HG03342 (cell line): Measurements from ENCODE around the gene MAML2.

ENCODE experiments used
- ATAC-seq: cut with Tn5 transposase; IDR thresholded peaks from one replicate; pipeline ENCODE4 v1.9.1; 2021; ENCODE audit warnings: mild to moderate bottlenecking, moderate library complexity; ENCODE audit not compliant: unreplicated experiment

MAML2 gene

GRCh38 chr11:96139691-96140090 lies 203.3 kb downstream of the MAML2 start:
- ATAC-seq, result no peak

- no peak for ATAC-seq
Measured at GRCh38 chr11:96137373-96137772, 205.6 kb downstream of the MAML2 start.

DNA sequence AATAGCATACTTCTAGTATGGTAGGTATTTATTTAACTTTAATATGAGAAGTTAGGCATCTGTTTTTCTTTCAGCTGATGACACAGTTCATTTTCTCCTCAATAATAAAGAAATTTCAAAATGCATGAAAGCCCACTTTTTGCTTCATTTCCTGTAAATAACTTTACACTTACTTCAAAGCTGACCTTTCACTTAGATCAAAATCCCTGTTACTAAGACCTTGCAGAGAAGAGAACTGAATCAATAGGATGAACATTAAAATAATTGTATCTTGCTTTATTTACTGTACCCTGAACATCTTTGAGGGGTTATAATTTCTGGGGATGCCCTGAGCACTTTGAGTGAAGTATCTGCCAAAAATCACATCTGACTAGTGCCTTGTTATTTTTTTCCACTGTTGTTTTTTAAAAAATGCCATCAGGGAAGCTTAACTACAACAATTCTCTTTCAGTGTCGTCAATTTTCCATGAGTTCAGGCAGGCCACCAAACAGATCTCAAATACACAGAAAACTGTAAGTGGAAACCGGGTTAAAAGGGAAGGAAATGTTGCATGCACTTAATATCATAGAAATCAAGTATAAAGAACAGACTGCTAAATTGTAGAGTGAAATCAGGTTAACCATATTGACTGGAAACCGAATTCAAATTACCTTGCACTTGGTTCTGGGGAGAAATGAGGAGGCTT lies 206.2 kb downstream of the MAML2 start:
- no peak for ATAC-seq

- ATAC-seq, result peak; percentile 67
Measured at GRCh38 chr11:96134602-96135001, 208.4 kb downstream of the MAML2 start.

- ATAC-seq, result no peak
Measured at GRCh38 chr11:96132437-96132836, 210.6 kb downstream of the MAML2 start.

DNA sequence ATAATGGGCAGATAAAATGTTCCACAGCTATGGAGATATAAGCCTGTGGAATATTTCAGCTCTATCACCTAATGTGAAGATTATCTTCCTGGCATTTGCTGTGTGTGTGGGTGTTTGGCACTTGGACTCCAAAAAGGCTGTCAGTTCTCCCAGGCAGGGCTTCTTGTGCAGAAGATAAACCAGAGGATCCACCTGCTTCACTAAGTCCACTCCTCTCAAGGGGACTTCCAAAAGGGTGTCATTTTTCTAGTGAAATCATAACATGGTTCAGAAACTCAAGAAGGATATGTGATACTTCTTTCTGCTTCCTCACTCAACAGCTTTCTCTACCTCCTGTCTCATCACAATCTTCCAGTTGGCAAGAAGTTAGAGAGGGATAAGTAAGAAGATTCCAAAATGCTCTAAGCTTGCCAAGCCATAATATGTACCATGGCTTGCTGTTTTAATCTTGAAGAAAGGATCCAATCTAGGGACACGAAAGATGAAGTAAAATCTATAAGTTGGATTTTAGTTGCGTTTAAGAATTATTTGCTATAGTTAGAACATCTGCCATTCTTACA lies 212.9 kb downstream of the MAML2 start:
- no peak for ATAC-seq

- ATAC-seq, result no peak
Measured at GRCh38 chr11:96127596-96127959, 215.4 kb downstream of the MAML2 start.

DNA sequence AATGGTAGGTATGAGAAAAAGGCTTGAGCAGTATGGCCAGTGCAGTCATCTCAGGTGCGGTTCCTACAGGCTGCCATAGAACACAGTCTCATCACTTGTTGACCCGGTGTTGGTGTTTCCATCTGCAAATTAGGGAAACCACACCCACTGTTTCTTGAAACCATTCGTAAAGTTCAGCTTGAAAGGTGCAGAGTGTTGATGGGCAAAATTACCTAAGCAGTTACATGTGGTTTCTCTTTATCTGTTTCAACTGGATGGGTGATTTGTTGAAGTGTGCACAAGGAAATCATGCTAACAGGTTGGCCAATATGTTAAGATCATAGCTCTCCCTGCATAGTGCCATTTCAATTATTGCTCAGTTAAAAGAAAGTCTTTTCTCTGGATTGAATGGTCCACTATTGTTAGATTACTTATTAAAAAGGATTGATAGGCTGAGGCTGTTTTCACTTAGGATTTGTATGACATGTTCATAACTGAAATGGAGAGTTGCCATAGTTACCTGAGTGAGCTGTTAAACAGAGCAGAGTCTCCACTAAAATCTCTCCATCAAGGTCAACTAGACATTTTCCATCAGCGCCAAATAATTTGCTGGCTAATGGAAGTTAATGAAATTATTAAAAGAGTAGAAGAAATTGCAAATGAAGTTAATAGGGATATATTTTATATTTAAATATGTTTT lies 215.9 kb downstream of the MAML2 start:
- ATAC-seq, result no peak

- ATAC-seq, result no peak
Measured at GRCh38 chr11:96125400-96125799, 217.6 kb downstream of the MAML2 start.

GRCh38 chr11:96124155-96124554 lies 218.8 kb downstream of the MAML2 start:
- no peak for ATAC-seq

DNA sequence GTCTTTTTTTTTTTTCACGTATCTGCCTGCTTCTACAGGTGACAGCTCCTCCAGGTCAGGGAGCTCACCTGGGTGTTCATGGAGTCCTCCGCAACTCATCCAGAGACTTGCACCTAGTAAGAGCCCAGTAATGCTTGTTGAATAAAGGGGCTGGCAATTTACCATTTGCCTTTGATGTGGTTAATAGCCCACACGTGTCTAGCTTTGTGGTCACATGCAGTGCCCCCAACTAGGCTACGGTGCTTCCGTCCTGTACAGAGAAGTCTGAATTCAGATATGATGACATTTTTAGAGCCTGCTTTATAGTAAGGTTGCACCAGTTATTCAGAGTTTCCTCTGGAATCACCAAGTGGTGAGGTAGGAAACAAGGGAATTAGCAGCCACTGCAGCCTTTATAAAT lies 219.7 kb downstream of the MAML2 start:
- ATAC-seq, result no peak

GRCh38 chr11:96122601-96123074 lies 220.4 kb downstream of the MAML2 start:
- ATAC-seq, result no peak

DNA sequence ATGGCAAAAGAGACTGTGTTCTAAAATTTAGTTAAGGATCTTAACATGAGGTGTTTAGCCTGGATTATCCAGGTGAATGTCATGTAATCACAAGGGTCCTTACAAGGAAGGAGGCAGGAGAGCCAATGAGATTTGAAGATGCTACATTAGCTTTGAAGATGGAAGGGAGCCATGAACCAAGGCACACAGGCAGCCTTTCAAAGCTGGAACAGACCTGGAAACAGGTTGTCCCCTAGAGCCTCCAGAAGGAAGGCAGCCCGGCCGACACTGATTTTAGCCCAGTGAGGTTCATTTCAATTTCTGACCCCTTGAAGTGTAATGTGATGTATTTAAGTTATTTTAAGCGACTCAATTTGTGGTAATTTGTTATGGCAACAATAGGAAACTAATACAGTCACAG lies 223.8 kb downstream of the MAML2 start:
- ATAC-seq, result no peak

- ATAC-seq, result no peak
Measured at GRCh38 chr11:96116376-96116775, 226.6 kb downstream of the MAML2 start.

DNA sequence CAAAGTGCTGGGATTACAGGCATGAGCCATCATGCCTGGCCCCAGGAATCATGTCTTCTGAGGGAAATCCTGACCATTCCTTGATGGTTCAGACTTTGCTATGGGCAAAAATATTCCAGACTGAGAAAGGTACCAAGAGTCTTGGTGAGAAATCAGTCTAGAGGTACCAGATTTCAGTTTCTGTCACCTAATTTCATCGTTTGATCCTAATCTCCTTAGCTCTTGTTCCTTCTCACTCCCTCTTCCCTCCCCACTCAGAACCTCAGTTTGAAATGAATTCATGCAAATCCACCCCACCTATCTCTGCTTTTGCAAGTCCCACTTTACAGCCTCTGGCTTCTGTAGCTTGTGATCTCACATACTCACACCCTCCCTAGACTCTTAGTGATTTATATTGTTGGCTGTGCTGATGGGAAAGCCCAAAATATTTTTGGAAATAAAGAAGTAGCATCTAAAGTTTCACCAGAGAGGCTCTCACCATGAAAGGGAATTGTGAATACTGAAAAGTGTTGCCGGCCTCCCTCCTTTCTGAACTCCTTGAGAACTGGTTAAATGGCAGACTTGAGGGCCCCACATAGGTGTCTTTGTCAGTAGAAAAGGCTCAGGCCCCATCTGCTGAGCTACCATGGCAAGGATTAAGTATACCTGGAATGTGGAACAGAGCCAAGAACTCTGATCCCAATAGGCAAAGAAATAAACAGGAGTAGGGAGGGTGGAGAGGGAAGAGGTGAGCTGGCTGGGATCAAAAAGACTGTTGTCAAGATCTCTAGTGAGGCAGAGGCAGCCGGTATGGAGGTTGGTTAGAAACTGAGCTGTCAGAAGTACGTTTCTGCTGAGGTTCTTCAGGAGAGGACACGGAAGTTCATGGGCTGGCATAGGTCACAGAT lies 228.6 kb downstream of the MAML2 start:
- ATAC-seq, result no peak

DNA sequence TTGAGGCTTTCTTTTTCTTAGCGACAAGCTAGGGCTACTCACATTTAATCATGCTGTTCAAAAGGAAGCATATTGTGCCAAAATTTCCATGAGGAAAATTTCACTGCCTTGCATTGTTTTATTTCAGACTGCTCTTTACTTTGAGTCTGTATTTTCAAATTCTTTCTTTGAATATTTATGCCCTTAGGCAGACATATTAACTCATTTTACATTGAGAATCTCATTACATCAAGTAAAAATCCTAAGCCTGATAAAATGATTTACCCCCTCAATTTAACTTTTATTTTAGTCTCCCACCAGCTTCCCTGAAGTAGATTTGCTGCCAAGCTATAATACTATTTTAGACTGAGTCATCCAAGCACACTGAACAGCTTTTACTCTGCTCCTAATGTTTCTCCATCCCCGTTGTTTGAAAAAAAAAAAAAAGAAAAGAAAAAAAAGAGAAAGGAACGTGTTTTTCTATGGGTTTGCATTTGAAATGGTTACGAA lies 229.8 kb downstream of the MAML2 start:
- no peak for ATAC-seq

GRCh38 chr11:96112192-96113128 lies 230.5 kb downstream of the MAML2 start:
- peak; percentile 95 for ATAC-seq

DNA sequence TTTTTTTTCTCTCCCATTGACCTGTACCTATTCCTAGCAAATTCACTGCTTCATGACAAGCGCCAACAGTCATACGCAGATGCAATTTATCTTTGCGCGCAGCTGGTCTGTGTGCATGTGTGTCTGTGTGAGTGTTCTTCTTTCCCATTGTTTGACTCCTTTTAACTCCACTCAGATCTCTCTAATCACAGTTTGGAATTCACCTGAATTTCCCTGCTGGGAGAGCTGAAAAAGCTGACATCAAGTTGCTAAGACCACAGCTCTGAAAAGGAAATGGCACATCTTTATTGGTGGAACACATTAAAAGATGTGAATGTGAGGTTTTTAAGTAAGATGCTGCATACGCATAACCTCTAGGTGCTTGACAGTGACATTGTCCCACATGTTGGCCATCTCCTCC lies 231.7 kb downstream of the MAML2 start:
- no peak for ATAC-seq

DNA sequence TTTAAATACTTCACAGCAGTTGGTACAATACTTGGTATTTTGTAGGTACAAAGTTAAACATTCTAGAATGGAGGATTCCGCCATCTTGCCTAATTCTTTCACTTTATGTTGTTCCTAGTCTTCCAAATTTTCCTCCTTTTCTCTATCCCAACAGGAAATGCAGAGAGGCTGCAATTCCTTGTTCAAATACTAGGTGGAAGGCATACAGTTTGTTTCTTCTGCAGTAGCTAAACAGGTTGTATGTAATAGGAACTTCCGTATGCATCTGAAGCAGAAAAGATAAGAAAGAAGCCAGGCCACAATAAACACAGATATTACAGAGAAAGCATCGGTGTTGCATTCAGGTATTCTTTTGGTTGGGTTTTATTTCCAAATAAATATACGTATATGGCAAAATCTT lies 232.7 kb downstream of the MAML2 start:
- ATAC-seq, result no peak
